Suprapubic skin (tissue), 4 donors: Measurements from ENCODE around the gene ST7. TPM values are rescaled to one million over a fixed set of nuclear protein-coding genes. Genes with fewer than 3 reads are reported as not detected.

Experiments used
- DNase-seq, 2 donors: peaks; one replicate each; pipeline ENCODE4 v3.0.0-alpha.2; 2019; ENCODE audit warnings: low spot score in 2 of 2
- H3K27ac ChIP-seq: fragments of 200-600 bp; sonication (generic); one replicate; pipeline ENCODE4 v1.5.1; 2019
- H3K27me3 ChIP-seq: fragments of 200-600 bp; sonication (generic); one replicate; pipeline ENCODE4 v1.5.1; 2019
- H3K36me3 ChIP-seq: fragments of 200-600 bp; sonication (generic); one replicate; pipeline ENCODE4 v1.5.1; 2019
- H3K4me1 ChIP-seq: fragments of 200-600 bp; sonication (generic); one replicate; pipeline ENCODE4 v1.5.1; 2019
- H3K4me3 ChIP-seq: fragments of 200-600 bp; sonication (generic); one replicate; pipeline ENCODE4 v1.5.1; 2019; ENCODE audit warnings: mild to moderate bottlenecking
- H3K9me3 ChIP-seq: fragments of 200-600 bp; sonication (generic); one replicate; pipeline ENCODE4 v1.5.1; 2019
- CTCF ChIP-seq, 2 donors: fragments of 200-600 bp in 1 of 2; fragments of 450-650 bp in 1 of 2; sonication (generic) in 1 of 2; IDR thresholded peaks; one replicate each; pipeline ENCODE4 v1.5.1; 2016 to 2019; ENCODE audit warnings: antibody characterized with exemption in 2 of 2, mild to moderate bottlenecking in 1 of 2, moderate library complexity in 1 of 2
- EP300 ChIP-seq: sonication (generic); formaldehyde crosslinking; IDR thresholded peaks from one replicate; pipeline ENCODE4 v1.6.1; 2017; ENCODE audit warnings: antibody characterized with exemption
- POLR2A ChIP-seq, 2 donors: fragments of 450-650 bp; IDR thresholded peaks; one replicate each; pipeline ENCODE4 v1.6.1; 2017; ENCODE audit warnings: antibody characterized with exemption in 2 of 2, mild to moderate bottlenecking in 2 of 2, moderate library complexity in 2 of 2
- POLR2AphosphoS5 ChIP-seq, 3 donors: sonication (generic); formaldehyde crosslinking; IDR thresholded peaks; one replicate each; pipeline ENCODE4 v1.6.1; 2017; ENCODE audit warnings: antibody characterized with exemption in 3 of 3
- WGBS: methylation state at CpG from one replicate; pipeline ENCODE4 v1.1.5; 2018; 5-methylcytosine and 5-hydroxymethylcytosine counted together
- total RNA-seq, 4 donors: library from RNA; depleted of rRNA; stranded (reverse); fragments of >200 nt; gene quantifications; one replicate each; pipeline ENCODE4 v1.1.0, GENCODE V29; 2016

The ST7 gene
- total RNA-seq, 4 donors from 2014 or later: 13.1 to 28.2 (median 18.6) TPM

- no peak for TF ChIP-seq POLR2AphosphoS5 (IDR thresholded peaks at IDR 0.05)
- TF ChIP-seq CTCF (IDR thresholded peaks at IDR 0.05): no peak
- no peak for TF ChIP-seq POLR2A (IDR thresholded peaks at IDR 0.05)
- TF ChIP-seq EP300: no peak
- Histone ChIP-seq H3K36me3 (no peaks in the 10 kb centered on the region), H3K4me1 (peaks cover 3% of the 10 kb centered on the region), H3K27me3 (no peaks in the 10 kb centered on the region), H3K27ac (no peak overlapping the region), H3K9me3 (no peaks in the 10 kb centered on the region), H3K4me3 (no peak overlapping the region)
- DNase-seq: no peak
Observed at GRCh38 chr7:116966601-116967000, 13.3 kb downstream of the ST7 start.

- H3K9me3 ChIP-seq: no peaks in the 10 kb centered on the region
- no peak overlapping the region for H3K4me3 ChIP-seq
- no peak for TF ChIP-seq CTCF (IDR thresholded peaks at IDR 0.05)
- TF ChIP-seq POLR2A (IDR thresholded peaks at IDR 0.05): no peak
- TF ChIP-seq POLR2AphosphoS5 (IDR thresholded peaks at IDR 0.05): no peak
- no peak for TF ChIP-seq EP300
- WGBS: 99% methylated on average over 4 of the region's 5 CpGs
- DNase-seq: no peak
- no peaks in the 10 kb centered on the region for H3K36me3 ChIP-seq
- H3K27ac ChIP-seq: no peak overlapping the region
- H3K27me3 ChIP-seq: no peaks in the 10 kb centered on the region
- H3K4me1 ChIP-seq: peaks cover 5% of the 10 kb centered on the region
Observed at GRCh38 chr7:116967254-116967922, 14.1 kb downstream of the ST7 start.

- H3K27me3 ChIP-seq: no peaks in the 10 kb centered on the region
- no peak for DNase-seq
- H3K9me3 ChIP-seq: no peaks in the 10 kb centered on the region
- WGBS: 85% methylated on average over 1 of the region's 1 CpG
- TF ChIP-seq EP300 (no peak), CTCF (IDR thresholded peaks at IDR 0.05) (no peak), POLR2AphosphoS5 (IDR thresholded peaks at IDR 0.05) (no peak), POLR2A (IDR thresholded peaks at IDR 0.05) (no peak)
- H3K27ac ChIP-seq: no peak overlapping the region
- peaks cover 5% of the 10 kb centered on the region for H3K4me1 ChIP-seq
- no peaks in the 10 kb centered on the region for H3K36me3 ChIP-seq
- H3K4me3 ChIP-seq: no peak overlapping the region
Observed at GRCh38 chr7:116967983-116968382, 14.7 kb downstream of the ST7 start.

GRCh38 chr7:116968631-116969030 is 15.3 kb downstream of the ST7 start:
- Histone ChIP-seq H3K9me3 (no peaks in the 10 kb centered on the region), H3K36me3 (no peaks in the 10 kb centered on the region), H3K27ac (no peak overlapping the region), H3K27me3 (no peaks in the 10 kb centered on the region), H3K4me3 (no peak overlapping the region), H3K4me1 (peaks cover 5% of the 10 kb centered on the region)
- TF ChIP-seq POLR2AphosphoS5 (IDR thresholded peaks at IDR 0.05) (no peak), EP300 (no peak), POLR2A (IDR thresholded peaks at IDR 0.05) (no peak), CTCF (IDR thresholded peaks at IDR 0.05) (no peak)
- no peak for DNase-seq

- H3K4me1 ChIP-seq: peaks cover 2% of the 10 kb centered on the region
- no peak overlapping the region for H3K27ac ChIP-seq
- H3K27me3 ChIP-seq: no peaks in the 10 kb centered on the region
- no peaks in the 10 kb centered on the region for H3K9me3 ChIP-seq
- WGBS: 90% methylated on average over 3 of the region's 3 CpGs
- H3K4me3 ChIP-seq: no peak overlapping the region
- no peak for TF ChIP-seq EP300
- no peak for TF ChIP-seq CTCF (IDR thresholded peaks at IDR 0.05)
- TF ChIP-seq POLR2AphosphoS5 (IDR thresholded peaks at IDR 0.05): no peak
- no peak for TF ChIP-seq POLR2A (IDR thresholded peaks at IDR 0.05)
- no peak for DNase-seq
- H3K36me3 ChIP-seq: no peaks in the 10 kb centered on the region
Observed at GRCh38 chr7:116969371-116969902, 16.1 kb downstream of the ST7 start.
